Measurements from ENCODE around the gene SMLR1.

- TF ChIP-seq ZFX (IDR thresholded peaks at IDR 0.05; ENCODE audit: borderline replicate concordance) (no peak), CTCF (IDR thresholded peaks at IDR 0.05) (no peak)
These were observed 30.8 kb downstream of the SMLR1 start for GRCh38 chr6:130858054-130858453.

Measured in 22Rv1 (cell line).